NOMO-1 treated with dmso at 0.1 percent for 144 hours (cell line): ENCODE data around the gene RPRML.
"Not testable (repeated sequence)": the region's sequence is repeated elsewhere in the genome, so short reads cannot be mapped to it uniquely, and the experiment has no call there.

Experiments
- DNase-seq: peaks from one replicate; lab custom pipeline; 2025; ENCODE audit not compliant: unreplicated experiment; lab: John Stamatoyannopoulos, UW

RPRML gene

GRCh38 chr17:46979147-46979863, at the start of gene RPRML:
Gene RPRML (minus strand): TSS chr17:46979253. CDS start chr17:46979007, 246 bp downstream.
- no peak for DNase-seq

GRCh38 chr17:47016966-47017365, 37.9 kb upstream of the RPRML start:
- not testable (repeated sequence) for DNase-seq

- no peak for DNase-seq
These were observed 34.3 kb upstream of the RPRML start for GRCh38 chr17:47013341-47013740.

GRCh38 chr17:47012457-47012856, 33.4 kb upstream of the RPRML start:
- no peak for DNase-seq

GRCh38 chr17:47009759-47010594, 30.9 kb upstream of the RPRML start:
- no peak for DNase-seq

- DNase-seq, result no peak
These were observed 25.9 kb upstream of the RPRML start for GRCh38 chr17:47004906-47005305.

GRCh38 chr17:47003864-47004263, 24.8 kb upstream of the RPRML start:
- not testable (repeated sequence) for DNase-seq

- no peak for DNase-seq
These were observed 17.0 kb upstream of the RPRML start for GRCh38 chr17:46995841-46996571.

- DNase-seq, result no peak
These were observed 15.9 kb upstream of the RPRML start for GRCh38 chr17:46994993-46995392.

- no peak for DNase-seq
These were observed 12.6 kb upstream of the RPRML start for GRCh38 chr17:46991617-46992016.

GRCh38 chr17:46989637-46990431, 10.8 kb upstream of the RPRML start:
- no peak for DNase-seq

- not testable (repeated sequence) for DNase-seq
These were observed 8.9 kb upstream of the RPRML start for GRCh38 chr17:46987927-46988326.

GRCh38 chr17:46986366-46986765, 7.3 kb upstream of the RPRML start:
- DNase-seq, result no peak

- DNase-seq, result no peak
These were observed 5.8 kb upstream of the RPRML start for GRCh38 chr17:46984892-46985291.

- DNase-seq, result no peak
These were observed 5.3 kb upstream of the RPRML start for GRCh38 chr17:46984341-46984740.

- DNase-seq, result no peak
These were observed 4.7 kb upstream of the RPRML start for GRCh38 chr17:46983782-46984181.

- no peak for DNase-seq
These were observed 3.5 kb upstream of the RPRML start for GRCh38 chr17:46982577-46982976.

GRCh38 chr17:46978489-46979146, 435 bp downstream of the RPRML start:
- no peak for DNase-seq

GRCh38 chr17:46977750-46978488, 1.1 kb downstream of the RPRML start:
- DNase-seq, result no peak

GRCh38 chr17:46977348-46977747, 1.7 kb downstream of the RPRML start:
- no peak for DNase-seq
